SH-SY5Y (cell line): ENCODE data around the gene PTHLH.

Experiments
- GATA2 ChIP-seq: IDR thresholded peaks from 2 replicates; pipeline ENCODE4 v1.6.1; 2011; ENCODE audit warnings: mild to moderate bottlenecking, low read depth, low read length
- GATA3 ChIP-seq: IDR thresholded peaks from 2 replicates; pipeline ENCODE4 v1.6.1; 2011; ENCODE audit warnings: low read depth, mild to moderate bottlenecking, low read length, moderate library complexity

DNA sequence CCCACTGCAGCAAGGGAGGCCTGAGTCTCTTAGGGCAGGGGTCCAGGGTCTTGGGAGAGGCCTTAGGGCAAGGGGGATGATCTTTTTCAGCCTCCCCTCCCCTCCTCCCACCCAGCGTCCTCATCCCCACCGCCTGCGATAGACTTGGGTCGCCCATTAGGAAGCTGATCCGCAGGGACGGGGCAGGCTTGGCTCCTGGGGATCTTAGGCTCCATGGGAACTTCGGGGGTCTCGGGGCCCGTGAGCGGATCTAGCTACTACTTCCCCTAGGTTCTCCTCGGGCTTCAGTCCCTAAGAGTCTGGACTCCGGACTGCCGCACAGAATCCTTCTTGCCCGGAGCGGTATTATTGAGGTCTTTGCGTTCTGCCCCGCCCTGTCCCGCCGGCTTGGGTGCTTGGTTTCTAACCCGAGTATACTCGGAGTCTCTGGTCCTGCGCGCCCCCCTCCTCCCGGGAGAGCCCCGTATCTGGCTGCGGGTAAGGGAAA is 2.2 kb upstream of the PTHLH start:
- TF ChIP-seq GATA3 (no peak), GATA2 (no peak)
